A549 (cell line): Measurements from ENCODE around the gene SYNE2. TPM values are rescaled to one million over a fixed set of nuclear protein-coding genes. Genes with fewer than 3 reads are reported as not detected.

Source experiments
- ATAC-seq, 2 experiments: fragments of 200-7000 bp in 1 of 2; fragments of >200 bp in 1 of 2; cut with Nextera tagmentation in 1 of 2; cut with Tn5 transposase in 1 of 2; 3 replicates each; pipeline versions ENCODE4 v1.8.0 to v1.9.1; 2018 to 2020; ENCODE audit warnings: mild to moderate bottlenecking in 1 of 2, moderate library complexity in 1 of 2
- CTCF ChIA-PET: fragments of 300-600 bp; sonication (Branson Sonifier 250); formaldehyde crosslinking; extraction: SDS; loops from one replicate; lab custom pipeline; 2021; ENCODE audit warnings: antibody characterized with exemption, inconsistent platforms; lab: Yijun Ruan, JAX
- POLR2A ChIA-PET: fragments of 350-600 bp; formaldehyde crosslinking; extraction: SDS; loops from one replicate; lab custom pipeline; 2021; ENCODE audit warnings: antibody characterized with exemption, inconsistent platforms; lab: Yijun Ruan, JAX
- DNase-seq, 2 experiments: peaks; one replicate each; pipeline versions ENCODE4 v3.0.0 to v3.0.0-alpha.2; 2011 to 2016; ENCODE audit warnings: low read depth in 1 of 2, low spot score in 1 of 2
- FAIRE-seq: peaks from 2 replicates; lab custom pipeline; 2011; peaks lifted over from hg19 to GRCh38; lab: Jason Lieb, UNC
- H3K27ac ChIP-seq, 2 experiments: fragments of >200 bp; sonication (Bioruptor Twin); formaldehyde crosslinking; 3 replicates each; pipeline ENCODE4 v1.5.1; 2016 to 2017
- H3K4me1 ChIP-seq: fragments of >200 bp; sonication (Bioruptor Twin); formaldehyde crosslinking; 3 replicates; pipeline ENCODE4 v1.6.1; 2016
- H3K4me2 ChIP-seq: fragments of >200 bp; sonication (Bioruptor Twin); formaldehyde crosslinking; 3 replicates; pipeline ENCODE4 v1.6.1; 2016
- H3K4me3 ChIP-seq: fragments of >200 bp; sonication (Bioruptor Twin); formaldehyde crosslinking; 3 replicates; pipeline ENCODE4 v1.5.1; 2016
- H3K9me3 ChIP-seq: fragments of >200 bp; sonication (Bioruptor Twin); formaldehyde crosslinking; 3 replicates; pipeline ENCODE4 v1.6.1; 2016
- BCL3 ChIP-seq: fragments of >200 bp; sonication (Bioruptor Twin); formaldehyde crosslinking; IDR thresholded peaks from 3 replicates; pipeline ENCODE4 v1.6.1; 2016
- BHLHE40 ChIP-seq: IDR thresholded peaks from 2 replicates; pipeline ENCODE4 v1.6.1; 2012; ENCODE audit warnings: low read depth, low read length, inconsistent platforms
- CBX2 ChIP-seq: fragments of 200-600 bp; sonication (generic); IDR thresholded peaks from 2 replicates; pipeline ENCODE4 v1.6.1; 2016; ENCODE audit warnings: low read depth, mild to moderate bottlenecking, borderline replicate concordance
- CHD4 ChIP-seq: fragments of 200-600 bp; sonication (generic); IDR thresholded peaks from 2 replicates; pipeline ENCODE4 v1.6.1; 2016; ENCODE audit warnings: antibody characterized with exemption, mild to moderate bottlenecking, borderline replicate concordance
- EHF ChIP-seq: fragments of 250-450 bp; sonication (Bioruptor Pico); IDR thresholded peaks from 2 replicates; pipeline ENCODE4 v1.5.0; 2020; ENCODE audit warnings: mild to moderate bottlenecking
- GATA3 ChIP-seq: IDR thresholded peaks from 2 replicates; pipeline ENCODE4 v1.6.1; 2012; ENCODE audit warnings: borderline replicate concordance
- HMGXB4 ChIP-seq: fragments of 250-450 bp; sonication (Bioruptor Pico); IDR thresholded peaks from 2 replicates; pipeline ENCODE4 v1.5.0; 2021; ENCODE audit warnings: mild to moderate bottlenecking, moderate library complexity, borderline replicate concordance
- HOXA7 ChIP-seq: fragments of 250-450 bp; sonication (Bioruptor Pico); IDR thresholded peaks from 2 replicates; pipeline ENCODE4 v1.5.0; 2020; ENCODE audit warnings: mild to moderate bottlenecking, moderate library complexity
- HOXB13 ChIP-seq: fragments of 250-450 bp; sonication (Bioruptor Pico); IDR thresholded peaks from 2 replicates; pipeline ENCODE4 v1.5.0; 2020; ENCODE audit warnings: low read depth, mild to moderate bottlenecking, moderate library complexity
- KDM5A ChIP-seq: fragments of 200-600 bp; sonication (generic); IDR thresholded peaks from 2 replicates; pipeline ENCODE4 v1.6.1; 2016; ENCODE audit warnings: antibody characterized with exemption, mild to moderate bottlenecking
- MAFK ChIP-seq: fragments of 450-650 bp; IDR thresholded peaks from 2 replicates; pipeline ENCODE4 v1.6.1; 2014; ENCODE audit not compliant: partially characterized antibody
- MAX ChIP-seq: IDR thresholded peaks from 2 replicates; pipeline ENCODE4 v1.6.1; 2012
- NFE2L2 ChIP-seq: fragments of 150-350 bp; conservative IDR thresholded peaks from 2 replicates; pipeline ENCODE4 v1.6.1; 2014; ENCODE audit warnings: low read length
- NPAS2 ChIP-seq: fragments of 250-450 bp; sonication (Bioruptor Pico); IDR thresholded peaks from 2 replicates; pipeline ENCODE4 v1.8.0; 2022; ENCODE audit warnings: mild to moderate bottlenecking, moderate library complexity, borderline replicate concordance
- PBX3 ChIP-seq: IDR thresholded peaks from 2 replicates; pipeline ENCODE4 v1.6.1; 2012
- POLR2A ChIP-seq: IDR thresholded peaks from 2 replicates; pipeline ENCODE4 v1.6.1; 2012; ENCODE audit warnings: mild to moderate bottlenecking, low read length
- RCOR1 ChIP-seq: fragments of 150-350 bp; IDR thresholded peaks from 2 replicates; pipeline ENCODE4 v1.6.1; 2014; ENCODE audit warnings: antibody characterized with exemption, low read length, low read depth
- REST ChIP-seq: fragments of 200-600 bp; sonication (generic); IDR thresholded peaks from 2 replicates; pipeline ENCODE4 v1.6.1; 2016; ENCODE audit warnings: antibody characterized with exemption, mild to moderate bottlenecking, moderate library complexity
- RFX5 ChIP-seq: fragments of 450-650 bp; IDR thresholded peaks from 2 replicates; pipeline ENCODE4 v1.7.1; 2014; ENCODE audit warnings: antibody characterized with exemption, mild to moderate bottlenecking, moderate library complexity
- SREBF2 ChIP-seq: fragments of 450-650 bp; IDR thresholded peaks from 2 replicates; pipeline ENCODE4 v1.6.1; 2014; ENCODE audit warnings: mild to moderate bottlenecking, moderate library complexity
- TFCP2L1 ChIP-seq: fragments of 250-450 bp; sonication (Bioruptor Pico); IDR thresholded peaks from 2 replicates; pipeline ENCODE4 v1.5.0; 2021; ENCODE audit warnings: mild to moderate bottlenecking
- ZFP36 ChIP-seq: fragments of 450-650 bp; IDR thresholded peaks from 2 replicates; pipeline ENCODE4 v1.6.1; 2014; ENCODE audit warnings: borderline replicate concordance; ENCODE audit not compliant: partially characterized antibody
- ZNF302 ChIP-seq: fragments of 250-450 bp; sonication (Bioruptor Pico); IDR thresholded peaks from 2 replicates; pipeline ENCODE4 v1.9.0; 2021; ENCODE audit warnings: inconsistent platforms, mild to moderate bottlenecking, moderate library complexity
- ZSCAN20 ChIP-seq: fragments of 250-450 bp; sonication (Bioruptor Pico); IDR thresholded peaks from 2 replicates; pipeline ENCODE4 v1.8.0; 2022; ENCODE audit warnings: mild to moderate bottlenecking, moderate library complexity
- WGBS: methylation state at CpG from one replicate; pipeline ENCODE4 v1.1.6; 2017; ENCODE audit errors: missing lambda C conversion rate; 5-methylcytosine and 5-hydroxymethylcytosine counted together
- polyA plus RNA-seq, 4 experiments: library from polyadenylated mRNA; depleted of rRNA in 3 of 4; stranded (reverse); fragments of >200 nt; fragmentation: RNase III in 1 of 4; extraction: RNeasy Plus Mini Kit Qiagen cat#74134 plus additional on column Dnase treatment in 1 of 4; gene quantifications; 2 replicates in 3 of 4; 3 replicates in 1 of 4; pipeline ENCODE4 v1.2.3, GENCODE V29; 2011 to 2017
- TF ChIP-seq, protein P1 (sequence below): fragments of 150-350 bp; IDR thresholded peaks from 2 replicates; pipeline ENCODE4 v1.6.1; 2014; ENCODE audit warnings: low read depth, mild to moderate bottlenecking, low read length

SYNE2 gene
- polyA plus RNA-seq, 2 of the 4 experiments (the other 2 are of a cell fraction), result 3.4 to 11.3 TPM

- DNase-seq (no peak), FAIRE-seq (no peak), ATAC-seq (no peak)
- Histone ChIP-seq H3K27ac (no peak overlapping the region), H3K4me3 (no peak overlapping the region), H3K9me3 (no peaks in the 10 kb centered on the region), H3K4me2 (no peak overlapping the region), H3K4me1 (no peaks in the 10 kb centered on the region)
- ChIA-PET POLR2A (no interaction called here), CTCF (interaction anchor here (1.3 kb wide), 1 partner anchor 12 kb away, joined by 6 read pairs; no protein-coding TSS in a partner anchor)
- WGBS, result 85% methylated on average over 3 of the region's 3 CpGs
- no peak for TF ChIP-seq MAX
- no peak for TF ChIP-seq NFE2L2
Observed at GRCh38 chr14:63941023-63941422, 88.2 kb downstream of the SYNE2 start.

DNA sequence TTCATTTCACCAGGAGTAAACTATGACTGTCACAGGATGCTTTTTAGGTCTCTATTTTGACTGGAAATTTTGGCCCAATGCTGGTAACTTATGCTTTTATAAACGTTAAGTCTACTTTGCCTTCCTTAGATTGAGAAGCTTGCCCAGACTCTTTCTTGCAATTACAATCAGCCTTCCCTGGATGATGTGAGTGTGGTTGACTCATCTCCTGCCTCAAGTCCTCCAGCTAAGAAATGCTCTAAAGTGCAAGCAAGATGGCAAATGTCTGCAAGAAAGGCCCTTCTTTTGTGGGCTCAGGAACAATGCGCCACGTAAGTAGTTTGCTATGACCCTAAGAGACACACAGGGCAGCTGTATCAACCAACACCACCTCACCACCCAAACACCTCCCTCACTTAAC is 96.9 kb downstream of the SYNE2 start:
- DNase-seq (no peak), ATAC-seq (no peak), FAIRE-seq (no peak)
- ChIA-PET POLR2A (no interaction called here), CTCF (no interaction called here)
- Histone ChIP-seq H3K9me3 (no peaks in the 10 kb centered on the region), H3K27ac (no peak overlapping the region), H3K4me1 (no peaks in the 10 kb centered on the region), H3K4me3 (no peak overlapping the region), H3K4me2 (no peak overlapping the region)
- TF ChIP-seq ZFP36 (no peak), HOXB13 (no peak), NPAS2 (no peak), BHLHE40 (no peak), GATA3 (no peak), TFCP2L1 (CRISPR knock-in tag) (no peak), SREBF2 (no peak), PBX3 (no peak), MAFK (no peak), BCL3 (no peak)
- 96% methylated on average over 3 of the region's 3 CpGs for WGBS

DNA sequence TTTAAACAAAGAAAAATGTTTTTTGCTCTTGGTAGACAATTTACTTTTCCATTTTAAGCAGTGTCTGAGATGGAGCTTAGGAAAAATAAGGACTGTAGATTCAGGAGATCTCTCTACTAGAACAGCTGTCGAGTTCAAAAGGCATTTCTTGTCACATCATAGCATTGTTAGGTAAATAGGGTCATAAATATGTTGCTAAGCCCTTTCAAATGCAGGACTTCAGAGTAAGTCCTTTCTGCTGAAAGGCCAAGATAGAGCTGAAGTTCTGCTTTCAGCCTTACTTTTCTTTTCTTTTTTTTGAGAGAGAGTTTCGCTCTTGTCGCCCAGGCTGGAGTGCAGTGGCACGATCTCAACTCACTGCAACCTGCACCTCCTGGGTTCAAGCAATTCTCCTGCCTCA is 98.2 kb downstream of the SYNE2 start:
- no peak for TF ChIP-seq BHLHE40
- TF ChIP-seq CHD4, result no peak
- TF ChIP-seq CBX2, result no peak
- TF ChIP-seq HMGXB4 (CRISPR knock-in tag), result no peak
- no peak for TF ChIP-seq KDM5A
- TF ChIP-seq HOXA7 (CRISPR knock-in tag), result no peak
- no peak for TF ChIP-seq POLR2A
- no peak for TF ChIP-seq SREBF2
- no peak for TF ChIP-seq REST
- TF ChIP-seq RCOR1, result no peak
- no peak for TF ChIP-seq RFX5
- TF ChIP-seq BCL3, result no peak
- TF ChIP-seq ZSCAN20 (CRISPR knock-in tag), result no peak
- no peak for TF ChIP-seq EHF (CRISPR knock-in tag)
- no peak for TF ChIP-seq ZNF302 (CRISPR knock-in tag)
- TF ChIP-seq, protein P1, sequence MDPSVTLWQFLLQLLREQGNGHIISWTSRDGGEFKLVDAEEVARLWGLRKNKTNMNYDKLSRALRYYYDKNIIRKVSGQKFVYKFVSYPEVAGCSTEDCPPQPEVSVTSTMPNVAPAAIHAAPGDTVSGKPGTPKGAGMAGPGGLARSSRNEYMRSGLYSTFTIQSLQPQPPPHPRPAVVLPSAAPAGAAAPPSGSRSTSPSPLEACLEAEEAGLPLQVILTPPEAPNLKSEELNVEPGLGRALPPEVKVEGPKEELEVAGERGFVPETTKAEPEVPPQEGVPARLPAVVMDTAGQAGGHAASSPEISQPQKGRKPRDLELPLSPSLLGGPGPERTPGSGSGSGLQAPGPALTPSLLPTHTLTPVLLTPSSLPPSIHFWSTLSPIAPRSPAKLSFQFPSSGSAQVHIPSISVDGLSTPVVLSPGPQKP, result no peak
- Histone ChIP-seq H3K4me3 (no peak overlapping the region), H3K4me2 (no peak overlapping the region), H3K27ac (no peak overlapping the region), H3K4me1 (no peaks in the 10 kb centered on the region), H3K9me3 (no peaks in the 10 kb centered on the region)
- ATAC-seq (no peak), DNase-seq (no peak), FAIRE-seq (no peak)
- ChIA-PET POLR2A (no interaction called here), CTCF (no interaction called here)
- 90% methylated on average over 4 of the region's 4 CpGs for WGBS
